Activated CD8-positive, alpha-beta memory T cell treated with anti-CD3 and anti-CD28 coated beads, Interleukin-2, amount 50 U/mL, for 1 hour (primary cell): Measurements from ENCODE around the gene PFN3.
"Not testable (repeated sequence)": the region's sequence is repeated elsewhere in the genome, so short reads cannot be mapped to it uniquely, and the experiment has no call there.

Source experiments
- DNase-seq: peaks from one replicate; pipeline ENCODE4 v3.0.0-alpha.2; 2020; ENCODE audit errors: extremely low read depth

PFN3 gene

DNA sequence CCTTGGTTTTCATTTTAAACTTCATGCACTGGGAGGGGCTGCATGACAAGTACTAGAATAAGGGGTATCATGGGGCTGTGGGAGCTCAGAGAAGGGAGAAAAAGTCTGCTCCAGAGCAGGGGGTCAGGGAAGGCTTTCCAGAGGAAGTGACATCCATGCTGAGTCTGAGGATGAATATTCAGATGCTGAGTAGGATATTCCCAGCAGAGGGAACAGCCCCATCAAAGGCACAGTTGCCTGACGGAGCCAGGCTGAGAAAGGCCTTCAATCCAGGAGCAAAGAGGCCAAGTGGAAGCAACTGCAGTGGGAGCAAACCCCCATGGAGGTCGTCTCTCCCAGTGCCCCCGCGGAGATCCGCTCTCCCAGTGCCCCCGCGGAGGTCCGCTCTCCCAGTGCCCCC, 4.4 kb downstream of the PFN3 start:
- DNase-seq = no peak

DNA sequence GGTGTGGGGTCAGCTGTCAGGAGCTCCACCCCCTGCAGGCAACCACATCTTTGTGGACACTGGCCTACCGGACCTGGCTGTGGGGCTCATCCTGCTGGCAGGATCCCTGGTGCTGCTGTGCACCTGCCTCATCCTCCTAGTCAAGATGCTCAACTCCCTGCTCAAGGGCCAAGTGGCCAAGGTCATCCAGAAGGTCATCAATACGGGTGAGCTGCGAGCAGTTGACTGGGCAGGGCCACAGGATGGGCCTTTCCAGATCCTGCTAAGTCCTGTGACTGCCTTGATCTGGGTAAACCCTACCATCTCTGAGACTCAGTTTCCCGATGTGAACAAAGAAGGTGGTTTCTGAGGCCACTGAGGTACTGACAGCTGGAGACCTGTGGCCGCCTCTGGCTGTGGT, 6.5 kb downstream of the PFN3 start:
- DNase-seq = no peak

DNA sequence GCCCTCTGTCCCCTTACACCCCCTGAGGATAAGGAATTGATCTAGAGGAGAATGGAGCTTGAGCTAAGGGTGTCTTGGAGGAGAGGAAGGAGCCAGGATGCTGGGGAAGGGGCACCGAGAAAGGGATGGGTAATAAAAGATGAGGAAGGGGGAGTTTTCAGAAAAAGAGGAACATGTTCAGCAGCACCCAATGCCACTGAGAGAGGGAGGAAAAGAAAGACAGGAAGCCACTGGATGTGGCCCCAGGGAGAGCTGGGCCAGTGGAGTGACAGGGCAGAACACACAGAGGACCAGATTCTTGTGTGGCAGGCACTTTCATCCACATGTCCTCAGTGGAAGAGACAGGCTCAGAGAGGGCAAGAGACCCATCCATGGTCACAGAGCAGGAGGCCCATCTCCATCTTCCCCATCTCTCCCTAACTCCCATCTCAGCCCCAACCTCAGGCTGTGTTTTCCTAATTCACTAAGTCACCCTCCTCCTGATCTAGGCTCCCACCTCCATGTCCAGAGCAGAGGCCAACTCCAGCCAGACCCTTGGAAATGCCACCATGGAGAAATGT, 7.2 kb downstream of the PFN3 start:
- DNase-seq = no peak

DNA sequence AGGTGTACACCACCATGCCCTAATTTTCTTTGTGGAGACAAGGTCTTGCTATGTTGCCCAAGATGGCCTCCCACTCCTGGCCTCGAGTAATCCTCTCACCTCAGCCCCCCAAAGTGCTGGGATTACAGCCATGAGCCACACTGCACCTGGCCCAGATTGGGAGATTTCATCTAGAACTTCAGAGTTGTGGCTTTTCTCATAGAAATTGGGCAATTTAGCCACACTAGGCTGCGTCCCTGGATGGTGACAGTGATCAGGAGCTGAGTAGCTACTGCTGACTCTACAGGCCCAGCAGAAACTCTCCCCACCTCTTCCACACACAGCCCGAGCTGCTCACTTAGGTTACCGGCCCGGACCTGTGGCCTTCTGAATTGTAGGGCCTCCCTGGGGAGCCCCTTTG, 7.7 kb downstream of the PFN3 start:
- DNase-seq = no peak

DNA sequence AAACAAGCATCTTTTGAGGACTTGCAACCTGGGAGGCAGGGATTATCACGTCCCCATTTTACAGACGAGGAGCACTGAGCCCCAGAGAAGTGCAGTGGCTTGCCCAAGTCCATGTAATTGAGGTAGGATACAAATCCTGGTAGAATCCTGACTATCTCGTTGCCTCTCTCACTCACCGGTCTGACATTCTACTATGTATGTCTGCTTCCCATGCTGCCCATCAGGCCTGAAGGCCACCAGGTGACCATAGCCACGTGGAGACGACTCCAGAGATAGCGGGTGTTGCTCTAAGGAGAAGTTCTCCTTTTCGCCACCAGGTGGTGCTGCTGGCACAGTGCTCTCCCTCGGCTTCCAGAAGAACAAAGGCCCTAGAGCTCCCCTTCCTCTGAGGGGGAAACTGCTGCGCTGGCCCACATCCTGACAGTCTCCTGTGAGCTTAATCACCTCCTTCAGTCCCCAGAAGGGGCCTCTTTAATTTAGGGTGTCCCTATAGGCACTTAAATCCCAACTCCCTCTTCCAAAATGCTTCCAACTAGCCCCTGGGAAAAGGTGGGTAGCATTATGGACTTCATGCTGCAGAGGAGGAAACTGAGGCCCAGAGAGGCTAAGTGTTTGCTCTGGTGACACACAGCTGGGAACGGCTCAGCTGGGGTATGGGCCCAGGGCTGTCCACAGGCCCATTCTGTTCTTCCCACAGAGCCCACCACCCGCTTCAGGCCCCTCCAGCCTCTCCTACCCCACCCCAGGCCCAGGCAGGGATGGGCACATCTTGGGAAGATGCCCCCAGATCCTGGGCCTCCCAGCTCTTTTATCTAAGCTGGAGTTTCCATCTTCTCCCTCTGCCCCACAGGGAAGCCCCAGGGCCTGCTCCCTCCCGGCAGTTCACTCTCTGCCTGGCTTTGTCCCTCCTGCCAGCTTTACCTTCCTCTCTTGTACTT, 9.8 kb downstream of the PFN3 start:
- peak; percentile 67 for DNase-seq

DNA sequence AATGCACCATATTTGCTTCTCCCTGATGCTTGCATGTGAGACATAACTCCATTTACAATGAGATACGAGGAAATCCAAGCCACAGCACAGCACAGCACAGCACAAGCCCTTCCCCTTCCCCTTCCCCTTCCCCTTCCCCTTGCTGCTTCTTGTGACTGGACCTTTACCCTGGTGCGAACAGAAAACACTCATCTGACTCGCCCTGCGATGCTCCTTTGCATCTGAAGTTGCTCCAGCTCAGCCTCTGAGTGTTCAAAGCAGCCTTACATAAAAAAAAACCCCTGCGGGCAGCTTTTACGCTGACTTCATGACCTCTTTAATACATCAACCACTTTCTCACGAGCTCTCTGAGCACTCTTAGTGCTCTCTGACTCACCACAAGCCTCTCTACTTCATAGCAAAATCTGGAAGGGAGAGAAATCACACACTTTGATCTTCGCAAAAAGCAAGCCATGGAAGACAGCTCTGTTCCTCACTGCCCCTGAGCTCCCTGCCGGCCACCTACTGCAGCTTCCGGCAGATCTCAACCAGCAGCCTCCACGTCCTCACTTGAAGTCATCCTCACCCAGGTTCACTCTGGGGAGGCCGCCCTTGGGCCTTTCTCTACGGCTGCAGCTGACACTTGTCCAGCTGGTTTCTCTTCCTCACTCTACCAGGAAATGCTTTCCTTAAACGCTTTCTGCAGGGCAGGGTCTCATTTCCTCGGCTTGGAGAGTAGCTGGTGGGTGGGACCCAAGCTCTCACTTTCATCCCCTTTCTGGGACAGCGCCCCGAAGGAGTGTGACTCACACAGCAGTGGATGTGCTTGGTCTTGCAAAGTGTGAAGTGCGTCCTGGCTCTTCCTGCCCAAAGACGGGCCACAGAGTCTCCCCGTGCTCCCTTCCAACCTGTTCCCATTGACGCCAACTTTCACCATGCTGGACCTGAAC, 11.0 kb downstream of the PFN3 start:
- no peak for DNase-seq

DNA sequence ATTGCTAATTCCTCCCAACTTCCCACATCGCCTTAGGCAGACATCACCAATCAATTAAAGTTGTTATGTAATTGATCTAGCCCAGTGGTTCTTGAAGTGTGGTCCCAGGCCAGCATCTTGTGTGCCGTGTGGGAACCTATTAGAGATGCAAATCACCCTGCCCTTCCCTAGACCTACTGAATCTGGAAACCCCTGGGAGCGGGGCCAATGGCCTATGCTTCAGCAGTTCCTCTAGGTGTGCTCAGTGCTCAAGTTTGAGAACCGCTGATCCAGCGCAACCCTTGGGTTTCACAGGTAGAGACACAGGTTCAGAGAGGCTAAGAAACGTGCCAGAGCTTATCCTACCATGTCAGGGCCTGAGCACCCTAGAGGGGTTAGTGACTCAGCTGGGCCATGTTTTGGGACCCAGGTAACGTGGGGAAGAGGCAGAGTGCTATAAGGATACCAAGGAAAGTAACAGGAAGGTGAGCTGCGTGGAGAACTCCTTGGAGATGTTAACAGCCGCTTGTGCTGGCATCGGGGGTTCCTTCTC, 11.9 kb downstream of the PFN3 start:
- no peak for DNase-seq

DNA sequence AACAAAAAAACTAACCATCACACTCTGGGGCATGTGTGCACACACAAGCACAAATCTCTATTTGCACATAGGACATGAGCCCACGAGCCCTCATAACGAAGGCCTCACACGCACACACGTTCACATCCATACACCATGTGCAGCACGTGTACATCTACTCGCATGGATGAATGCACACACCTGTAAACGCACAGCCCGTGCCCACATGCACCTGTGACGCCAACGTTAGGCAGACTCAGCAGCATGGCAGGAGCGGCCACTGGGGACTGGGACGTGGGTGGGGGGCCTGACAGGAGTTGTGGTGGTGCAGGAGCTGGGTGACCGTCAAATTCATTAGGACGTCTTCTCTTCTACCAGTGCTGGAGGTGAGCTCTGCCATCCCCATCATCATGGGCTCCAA, 13.1 kb downstream of the PFN3 start:
- DNase-seq = no peak

DNA sequence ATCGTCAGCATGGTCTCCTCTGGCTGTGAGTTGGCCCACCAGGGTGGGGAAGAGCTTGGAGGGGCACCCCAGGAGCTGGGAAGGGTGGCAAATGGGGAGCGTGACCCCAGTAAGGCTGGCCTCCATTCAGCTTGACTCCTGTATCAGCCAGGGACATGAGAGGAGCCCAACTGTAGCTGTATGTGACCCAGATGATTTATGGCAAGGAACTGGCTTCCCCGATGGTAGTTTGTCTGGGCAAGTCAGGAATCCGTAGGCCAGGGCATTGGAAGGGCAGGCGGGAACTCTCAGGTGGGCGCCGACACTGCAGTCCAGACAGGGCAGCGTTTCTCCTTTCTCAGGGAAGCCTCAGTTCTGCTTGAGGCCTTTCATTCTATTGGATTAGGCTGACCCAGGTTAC, 13.9 kb downstream of the PFN3 start:
- no peak for DNase-seq

DNA sequence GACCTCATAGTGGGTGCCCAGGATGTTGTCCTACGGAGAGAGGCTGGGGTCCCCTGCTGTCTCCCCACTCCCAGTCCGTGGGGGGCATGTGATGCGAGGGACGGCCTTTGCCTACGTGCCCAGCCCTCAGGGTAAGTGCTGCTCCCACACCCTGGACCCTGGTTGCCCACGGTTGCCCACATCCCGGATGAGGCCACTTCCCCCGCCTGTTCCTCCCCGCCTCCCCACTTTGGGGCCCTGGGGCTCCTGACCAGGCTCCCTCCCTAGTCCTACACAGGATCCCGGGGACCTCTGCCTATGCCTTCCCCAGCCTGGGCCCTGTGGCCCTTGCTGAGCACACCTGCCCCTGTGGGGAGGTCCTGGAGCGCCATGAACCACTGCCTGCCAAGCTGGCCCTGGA, 14.7 kb downstream of the PFN3 start:
- DNase-seq = no peak

DNA sequence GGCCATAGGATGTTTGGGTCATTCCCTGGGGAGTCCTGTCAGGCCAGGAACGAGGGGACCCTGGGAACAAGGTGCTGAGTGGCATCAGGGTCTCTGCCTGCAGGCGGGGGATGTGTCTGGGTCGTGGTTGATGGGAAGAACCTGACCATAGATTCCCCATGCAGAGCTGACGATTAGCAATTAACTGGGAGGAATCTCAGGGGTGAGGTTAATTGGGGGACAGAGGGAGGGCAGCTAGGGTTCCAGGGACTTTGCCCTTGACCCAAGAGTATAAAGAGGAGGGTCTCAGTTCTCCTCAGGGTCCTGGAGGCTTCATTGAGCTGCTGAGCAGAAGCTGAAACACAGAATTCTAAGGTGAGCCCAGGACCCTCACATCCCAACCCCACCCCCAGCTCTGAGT, 16.3 kb downstream of the PFN3 start, which contains the start of gene SLC34A1:
TSS of gene SLC34A1 (plus strand) at position 301 of the 400 bp plus-strand sequence. CDS start 1,308 bp downstream, outside the sequence.
- DNase-seq = no peak

DNA sequence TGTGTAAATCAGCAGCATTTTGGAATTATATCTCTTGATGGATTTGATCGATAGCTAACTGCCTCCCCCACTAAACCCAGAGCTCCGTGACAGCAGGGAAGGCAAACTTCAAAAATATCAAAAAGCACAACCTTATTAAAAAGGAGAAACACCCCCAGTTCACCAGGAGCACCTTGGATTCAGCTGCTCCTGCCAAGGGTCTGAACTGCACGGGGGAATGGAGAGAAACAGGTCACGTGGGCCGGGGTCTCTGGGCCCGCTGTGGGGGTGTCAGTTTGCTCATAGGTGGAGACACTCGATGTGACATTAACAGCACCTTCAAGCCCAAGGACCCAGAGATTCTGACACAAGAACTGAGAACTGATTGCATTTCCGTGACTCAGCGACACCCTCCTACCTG, 17.3 kb downstream of the PFN3 start:
- no peak for DNase-seq

DNA sequence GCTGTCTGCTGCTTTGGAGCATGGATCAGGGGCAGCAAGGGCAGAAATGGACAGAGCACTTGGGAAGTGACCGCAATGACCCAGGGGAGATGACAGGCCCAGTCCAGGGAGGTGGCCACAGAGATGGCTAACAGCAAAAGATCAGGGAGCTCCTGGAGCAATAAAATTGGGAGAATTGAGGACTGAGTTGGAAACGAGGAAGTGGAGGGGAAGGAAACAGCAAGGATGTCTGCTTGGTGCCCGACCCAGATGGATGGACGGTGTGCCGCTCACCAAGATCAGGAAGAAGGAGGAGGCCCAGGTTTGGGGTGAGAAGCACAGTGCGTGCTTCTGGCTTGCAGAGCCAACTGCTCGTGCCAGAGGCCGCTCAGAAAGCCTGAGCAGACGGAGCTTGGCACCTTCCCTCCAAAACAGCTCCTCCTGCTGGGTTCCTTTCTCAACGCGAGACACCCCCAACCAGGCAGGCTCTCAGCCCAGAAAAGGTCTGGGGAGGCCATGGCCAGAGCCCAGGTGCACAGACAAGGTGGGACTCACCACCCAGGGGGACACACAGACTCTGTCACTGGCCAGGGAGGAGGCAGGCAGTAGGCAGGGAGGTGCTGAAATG, 17.9 kb downstream of the PFN3 start:
- no peak for DNase-seq

DNA sequence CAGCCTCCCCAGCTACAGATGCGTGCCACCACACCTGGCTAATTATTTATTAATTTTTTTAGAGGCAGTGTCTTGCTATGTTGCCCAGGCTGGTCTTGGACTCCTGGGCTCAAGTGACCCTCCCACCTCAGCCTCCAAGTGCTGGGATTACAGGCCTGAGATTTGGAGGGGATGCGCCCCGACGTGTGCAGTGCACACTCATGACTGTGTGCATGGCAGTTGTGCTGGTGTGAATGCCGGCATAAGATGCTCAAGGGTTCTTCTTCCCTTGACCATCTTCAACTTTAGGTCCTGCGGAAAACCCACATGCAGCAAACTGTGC, 19.7 kb downstream of the PFN3 start:
- no peak for DNase-seq

DNA sequence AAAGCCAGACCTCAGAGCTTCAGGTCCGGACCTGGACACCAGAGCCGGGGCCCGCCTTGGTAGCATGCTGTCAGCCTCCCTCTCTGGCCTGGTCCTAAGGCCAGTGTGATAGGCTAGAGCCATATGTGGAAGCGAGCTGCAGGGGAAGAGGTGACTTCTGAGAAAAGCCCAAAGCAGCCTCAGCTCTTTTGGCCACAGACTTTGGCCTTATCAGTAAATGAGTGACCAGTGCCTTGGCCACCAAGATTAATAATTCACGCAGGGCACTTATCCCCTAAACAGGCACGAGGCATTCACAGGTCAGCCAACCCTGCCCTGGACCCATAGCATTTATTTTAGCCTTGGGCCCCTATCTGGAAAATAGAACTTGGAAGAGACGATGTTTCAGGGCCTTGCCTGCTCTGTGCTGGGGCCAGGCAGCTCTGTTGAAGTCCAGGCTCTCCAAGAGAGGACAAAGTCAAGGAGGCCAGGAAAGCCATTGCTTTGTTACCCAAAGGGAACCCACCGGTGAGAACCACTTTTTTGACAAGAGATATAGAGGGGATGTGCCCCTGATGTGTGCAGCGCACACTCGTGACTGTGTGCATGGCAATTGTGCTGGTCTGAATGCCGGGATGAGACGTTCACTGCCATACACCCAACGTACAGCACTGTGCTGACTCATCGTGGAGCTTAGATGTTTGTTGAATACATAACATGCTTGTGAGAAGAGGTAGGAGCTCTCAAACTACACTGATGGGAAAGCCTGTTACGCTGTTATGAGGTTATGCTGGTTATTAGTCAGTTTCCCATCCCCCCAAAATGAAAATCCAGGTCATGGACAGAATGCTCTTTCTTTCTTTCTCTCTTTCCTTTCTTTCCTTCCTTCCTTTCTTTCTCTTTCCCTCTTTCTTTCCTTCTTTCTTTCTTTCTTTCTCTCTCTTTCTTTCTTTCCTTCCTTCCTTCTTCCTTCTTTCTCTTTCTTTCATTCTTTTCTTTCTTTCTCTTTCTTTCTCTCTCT, 21.3 kb downstream of the PFN3 start:
- no peak for DNase-seq

DNA sequence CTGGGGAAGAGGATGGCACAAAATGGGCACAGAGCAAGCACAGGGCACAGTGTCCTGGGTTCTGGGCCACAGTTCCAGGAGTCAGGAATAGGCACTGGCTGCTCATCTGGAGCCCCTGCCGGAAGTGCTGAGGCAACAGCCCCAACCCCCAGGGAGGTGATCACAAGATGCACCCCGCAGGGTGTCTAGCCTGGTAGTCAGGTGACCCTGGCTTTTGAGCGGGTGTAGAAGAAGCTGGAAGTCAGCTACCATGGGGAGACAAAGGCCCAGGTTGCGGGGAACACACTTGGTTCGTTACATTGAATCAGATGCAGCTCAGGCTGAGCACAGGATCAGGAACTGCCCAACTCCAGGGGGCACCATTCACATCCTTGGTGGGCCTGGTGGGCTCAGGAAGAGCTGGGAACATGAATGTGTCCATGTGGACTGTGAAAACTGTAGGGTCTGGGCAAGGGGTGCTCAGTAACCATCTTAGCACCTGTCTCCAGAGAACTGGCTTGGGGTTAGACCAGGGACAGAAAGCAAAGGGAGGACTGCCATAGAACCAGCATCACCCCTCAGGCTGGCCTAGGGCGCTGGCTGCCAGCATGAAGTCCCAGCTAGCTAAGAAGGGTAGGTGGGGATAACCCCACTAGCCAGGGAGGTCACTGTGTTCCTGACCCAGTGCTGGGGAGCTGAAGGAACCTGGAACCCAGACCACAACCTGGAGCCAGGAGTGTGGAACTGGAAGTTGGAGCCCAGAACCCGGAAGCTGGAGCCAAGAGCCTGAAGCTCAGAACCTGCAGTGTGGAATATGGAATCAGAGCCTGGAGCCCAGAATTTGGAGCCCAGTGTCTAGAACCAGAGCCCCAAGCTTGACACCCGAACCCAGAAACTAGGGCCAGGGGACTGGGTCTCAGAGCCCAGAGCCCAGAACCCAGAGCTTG, 22.3 kb downstream of the PFN3 start:
- DNase-seq = no peak

DNA sequence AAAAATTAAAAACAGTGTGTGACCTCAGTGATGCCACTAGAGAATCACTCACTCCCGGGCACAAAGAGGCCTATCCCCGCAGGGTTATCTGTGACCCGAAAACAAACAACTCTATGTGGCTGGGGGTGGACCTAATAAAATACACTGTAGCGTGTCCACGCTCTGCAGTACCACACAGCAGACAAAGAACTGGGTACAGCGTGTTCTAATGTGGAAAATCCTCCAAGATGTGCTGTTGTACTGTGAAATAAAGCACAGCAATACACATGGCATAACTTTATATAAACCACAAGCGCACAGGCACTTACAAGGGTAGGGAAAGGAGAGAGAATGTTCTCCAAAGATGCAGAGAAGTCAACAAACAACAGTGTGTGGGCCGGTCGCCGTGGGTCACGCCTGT, 24.4 kb downstream of the PFN3 start:
- no peak for DNase-seq

DNA sequence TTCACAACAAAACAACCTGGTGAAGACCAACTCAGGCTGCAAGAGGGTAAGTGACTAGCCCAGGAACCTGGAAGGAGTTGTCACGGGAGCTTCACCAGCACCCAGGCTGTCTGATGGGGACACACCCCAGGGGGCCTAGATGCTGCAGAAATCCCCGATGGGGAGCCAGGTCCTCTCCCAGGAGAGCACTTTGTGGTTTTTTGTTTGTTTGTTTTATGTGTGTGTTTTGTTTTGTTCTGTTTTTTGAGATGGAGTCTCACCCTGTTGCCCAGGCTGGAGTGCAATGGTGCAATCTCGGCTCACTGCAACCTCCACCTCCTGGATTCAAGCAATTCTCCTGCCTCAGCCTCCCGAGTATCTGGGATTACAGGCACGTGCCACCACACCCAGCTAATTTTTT, 24.9 kb downstream of the PFN3 start:
- DNase-seq = not testable (repeated sequence)

DNA sequence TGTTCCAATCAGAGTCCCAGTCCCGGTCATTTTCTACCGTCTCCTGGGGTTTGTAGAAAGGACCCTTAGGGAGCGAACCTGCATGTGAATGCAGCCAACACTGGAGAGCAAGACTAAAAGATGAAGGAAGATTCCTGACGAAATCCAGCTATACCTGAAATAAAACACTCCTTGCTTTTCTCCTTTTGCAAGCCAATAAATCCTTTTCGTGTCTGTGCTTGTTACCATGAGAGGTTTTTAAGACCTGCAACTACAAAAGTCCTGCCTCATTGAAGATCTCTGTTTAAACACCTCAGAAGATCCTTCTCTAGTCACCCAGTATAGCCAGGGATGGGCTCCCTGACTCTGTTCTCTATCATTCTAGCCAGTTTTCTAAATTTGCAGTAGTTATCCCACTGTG, 26.2 kb downstream of the PFN3 start:
- DNase-seq = no peak
